Activated CD4-positive, CD25-positive, alpha-beta regulatory T cell treated with anti-CD3 and anti-CD28 coated beads, Interleukin-2, amount 50 U/mL, for 24 hours (primary cell): ENCODE results near the gene PAPPA.

Experiments
- ATAC-seq, 2 donors: fragments of 150-1000 bp; cut with Tn5 transposase; one replicate each; pipeline ENCODE4 v1.10.0; 2021; ENCODE audit warnings: mild to moderate bottlenecking in 1 of 2, moderate library complexity in 1 of 2

The PAPPA gene

GRCh38 chr9:116278326-116278725, 124.7 kb downstream of the PAPPA start:
- ATAC-seq: no peak

- ATAC-seq: no peak
These were observed 125.6 kb downstream of the PAPPA start for GRCh38 chr9:116279230-116279629.

- no peak for ATAC-seq
These were observed 126.9 kb downstream of the PAPPA start for GRCh38 chr9:116280529-116280928.

- ATAC-seq: no peak
These were observed 129.0 kb downstream of the PAPPA start for GRCh38 chr9:116282597-116282996.

- no peak for ATAC-seq
These were observed 130.9 kb downstream of the PAPPA start for GRCh38 chr9:116284518-116284917.

GRCh38 chr9:116285320-116285719, 131.7 kb downstream of the PAPPA start:
- ATAC-seq: no peak

- ATAC-seq: no peak
These were observed 132.7 kb downstream of the PAPPA start for GRCh38 chr9:116286297-116286696.

- ATAC-seq: no peak
These were observed 134.1 kb downstream of the PAPPA start for GRCh38 chr9:116287721-116288120.

- no peak for ATAC-seq
These were observed 135.1 kb downstream of the PAPPA start for GRCh38 chr9:116288658-116289057.

GRCh38 chr9:116297346-116297745, 143.8 kb downstream of the PAPPA start:
- no peak for ATAC-seq

- no peak for ATAC-seq
These were observed 144.7 kb downstream of the PAPPA start for GRCh38 chr9:116298249-116298648.

GRCh38 chr9:116298878-116299391, 145.3 kb downstream of the PAPPA start:
- ATAC-seq: no peak

- ATAC-seq: no peak
These were observed 146.8 kb downstream of the PAPPA start for GRCh38 chr9:116300360-116300870.

- ATAC-seq: no peak
These were observed 149.7 kb downstream of the PAPPA start for GRCh38 chr9:116303270-116303669.

GRCh38 chr9:116303886-116304538, 150.4 kb downstream of the PAPPA start:
- no peak for ATAC-seq

GRCh38 chr9:116304761-116305160, 151.2 kb downstream of the PAPPA start:
- ATAC-seq: no peak

GRCh38 chr9:116308076-116308475, 154.5 kb downstream of the PAPPA start:
- no peak for ATAC-seq

GRCh38 chr9:116309900-116310611, 156.5 kb downstream of the PAPPA start:
- ATAC-seq: no peak

GRCh38 chr9:116312221-116312620, 158.6 kb downstream of the PAPPA start:
- ATAC-seq: no peak

- ATAC-seq: no peak
These were observed 160.0 kb downstream of the PAPPA start for GRCh38 chr9:116313638-116314037.

GRCh38 chr9:116316246-116316645, 162.7 kb downstream of the PAPPA start:
- ATAC-seq: no peak

GRCh38 chr9:116317503-116317902, 163.9 kb downstream of the PAPPA start:
- ATAC-seq: no peak

- ATAC-seq: no peak
These were observed 165.1 kb downstream of the PAPPA start for GRCh38 chr9:116318468-116319374.
